HepG2 (cell line): ENCODE measurements around the gene ENTREP3. TPM values are rescaled to one million over a fixed set of nuclear protein-coding genes. Genes with fewer than 3 reads are reported as not detected.

Experiments used
- ETV6 ChIP-seq: sonication (generic); formaldehyde crosslinking; conservative IDR thresholded peaks from 2 replicates; pipeline ENCODE4 v1.4.0; 2020; ENCODE audit warnings: missing genetic modification reagents
- EZH2 ChIP-seq: conservative IDR thresholded peaks from 2 replicates; pipeline ENCODE4 v1.6.1; 2012; ENCODE audit warnings: mild to moderate bottlenecking, low read depth, low read length, moderate library complexity
- GATAD1 ChIP-seq: IDR thresholded peaks from 2 replicates; pipeline ENCODE4 v1.6.1; 2016; ENCODE audit warnings: missing genetic modification reagents, missing compliant biosample characterization
- HINFP ChIP-seq: sonication (generic); formaldehyde crosslinking; IDR thresholded peaks from 2 replicates; pipeline ENCODE4 v1.4.0; 2020; ENCODE audit warnings: low read depth, mild to moderate bottlenecking, missing genetic modification reagents
- KDM2A ChIP-seq: sonication (generic); formaldehyde crosslinking; IDR thresholded peaks from 2 replicates; pipeline ENCODE4 v1.4.0; 2020; ENCODE audit warnings: low read depth, missing genetic modification reagents, borderline replicate concordance
- KLF12 ChIP-seq: sonication (generic); formaldehyde crosslinking; IDR thresholded peaks from 2 replicates; pipeline ENCODE4 v1.4.0; 2020; ENCODE audit warnings: missing genetic modification reagents, borderline replicate concordance
- LCORL ChIP-seq, 2 experiments: fragments of 450-650 bp in 1 of 2; sonication (generic) in 1 of 2; formaldehyde crosslinking in 1 of 2; IDR thresholded peaks; 2 replicates each; pipeline versions ENCODE4 v1.5.0 to v1.6.1; 2017 to 2020; ENCODE audit warnings: antibody characterized with exemption in 1 of 2, missing genetic modification reagents in 1 of 2
- NKX3-1 ChIP-seq: sonication (generic); formaldehyde crosslinking; IDR thresholded peaks from 2 replicates; pipeline ENCODE4 v1.5.0; 2020; ENCODE audit warnings: missing genetic modification reagents
- NR1H2 ChIP-seq: sonication (generic); formaldehyde crosslinking; IDR thresholded peaks from 2 replicates; pipeline ENCODE4 v1.8.1; 2022; ENCODE audit warnings: low read depth, missing genetic modification reagents, borderline replicate concordance
- PTBP1 ChIP-seq: fragments of 200-400 bp; formaldehyde crosslinking; IDR thresholded peaks from 2 replicates; pipeline ENCODE4 v1.6.1; 2018; ENCODE audit warnings: low read length, low read depth; ENCODE audit not compliant: poor library complexity, severe bottlenecking
- RARG ChIP-seq: sonication (generic); formaldehyde crosslinking; IDR thresholded peaks from 2 replicates; pipeline ENCODE4 v1.4.0; 2020; ENCODE audit warnings: low read depth, mild to moderate bottlenecking, missing genetic modification reagents
- TFDP1 ChIP-seq: IDR thresholded peaks from 2 replicates; pipeline ENCODE4 v1.6.1; 2016; ENCODE audit warnings: missing compliant biosample characterization, missing genetic modification reagents, borderline replicate concordance
- ZMAT5 ChIP-seq: sonication (generic); formaldehyde crosslinking; IDR thresholded peaks from 2 replicates; pipeline ENCODE4 v1.5.0; 2020; ENCODE audit warnings: mild to moderate bottlenecking, low read depth, missing genetic modification reagents, borderline replicate concordance
- ZNF274 ChIP-seq: sonication (generic); formaldehyde crosslinking; IDR thresholded peaks from 2 replicates; pipeline ENCODE4 v1.5.1; 2020; ENCODE audit warnings: mild to moderate bottlenecking, missing genetic modification reagents
- ZNF329 ChIP-seq: sonication (generic); formaldehyde crosslinking; IDR thresholded peaks from 2 replicates; pipeline ENCODE4 v1.9.0; 2021; ENCODE audit warnings: low read depth, mild to moderate bottlenecking, missing genetic modification reagents
- ZNF337 ChIP-seq: sonication (generic); formaldehyde crosslinking; IDR thresholded peaks from 2 replicates; pipeline ENCODE4 v1.5.1; 2020; ENCODE audit warnings: missing genetic modification reagents, low read depth, mild to moderate bottlenecking, borderline replicate concordance
- ZNF34 ChIP-seq: sonication (generic); formaldehyde crosslinking; IDR thresholded peaks from 2 replicates; pipeline ENCODE4 v1.4.0; 2020; ENCODE audit warnings: mild to moderate bottlenecking, missing genetic modification reagents, borderline replicate concordance
- ZNF552 ChIP-seq: sonication (generic); formaldehyde crosslinking; IDR thresholded peaks from 2 replicates; pipeline ENCODE4 v1.9.0; 2022; ENCODE audit warnings: missing genetic modification reagents, mild to moderate bottlenecking, borderline replicate concordance
- polyA plus RNA-seq, 8 experiments: library from polyadenylated mRNA; depleted of rRNA in 3 of 8; stranded (reverse) in 7 of 8; unstranded in 1 of 8; fragments of >200 nt; fragmentation: Illumina TruSeq in 4 of 8; extraction: Trizol in 4 of 8; gene quantifications; 2 replicates each; pipeline versions ENCODE4 v1.2.1 to v1.2.3, GENCODE V29; 2011 to 2016; ENCODE audit warnings: low read depth in 4 of 8, missing spikeins in 1 of 8, mixed read lengths in 1 of 8; ENCODE audit not compliant: insufficient read depth in 1 of 8
- total RNA-seq, 5 experiments: library from RNA; depleted of rRNA; stranded (reverse); fragments of >200 nt; fragmentation: Illumina TruSeq; extraction: Trizol; gene quantifications; 2 replicates each; pipeline ENCODE4 v1.2.3, GENCODE V29; 2016; ENCODE audit warnings: low read depth in 1 of 5
- TF ChIP-seq, protein P1 (sequence below): sonication (generic); formaldehyde crosslinking; IDR thresholded peaks from 2 replicates; pipeline ENCODE4 v1.4.0; 2020; ENCODE audit warnings: missing genetic modification reagents
- TF ChIP-seq, protein P2 (sequence below): sonication (generic); formaldehyde crosslinking; IDR thresholded peaks from 2 replicates; pipeline ENCODE4 v1.4.0; 2020; ENCODE audit warnings: mild to moderate bottlenecking, missing genetic modification reagents

The ENTREP3 gene
- total and polyA plus RNA-seq, 2 of the 13 experiments (the other 11 are each of a cell fraction or from before 2014, with no cell fraction given) = 4.1 to 9.9 TPM

- TF ChIP-seq, protein P1, sequence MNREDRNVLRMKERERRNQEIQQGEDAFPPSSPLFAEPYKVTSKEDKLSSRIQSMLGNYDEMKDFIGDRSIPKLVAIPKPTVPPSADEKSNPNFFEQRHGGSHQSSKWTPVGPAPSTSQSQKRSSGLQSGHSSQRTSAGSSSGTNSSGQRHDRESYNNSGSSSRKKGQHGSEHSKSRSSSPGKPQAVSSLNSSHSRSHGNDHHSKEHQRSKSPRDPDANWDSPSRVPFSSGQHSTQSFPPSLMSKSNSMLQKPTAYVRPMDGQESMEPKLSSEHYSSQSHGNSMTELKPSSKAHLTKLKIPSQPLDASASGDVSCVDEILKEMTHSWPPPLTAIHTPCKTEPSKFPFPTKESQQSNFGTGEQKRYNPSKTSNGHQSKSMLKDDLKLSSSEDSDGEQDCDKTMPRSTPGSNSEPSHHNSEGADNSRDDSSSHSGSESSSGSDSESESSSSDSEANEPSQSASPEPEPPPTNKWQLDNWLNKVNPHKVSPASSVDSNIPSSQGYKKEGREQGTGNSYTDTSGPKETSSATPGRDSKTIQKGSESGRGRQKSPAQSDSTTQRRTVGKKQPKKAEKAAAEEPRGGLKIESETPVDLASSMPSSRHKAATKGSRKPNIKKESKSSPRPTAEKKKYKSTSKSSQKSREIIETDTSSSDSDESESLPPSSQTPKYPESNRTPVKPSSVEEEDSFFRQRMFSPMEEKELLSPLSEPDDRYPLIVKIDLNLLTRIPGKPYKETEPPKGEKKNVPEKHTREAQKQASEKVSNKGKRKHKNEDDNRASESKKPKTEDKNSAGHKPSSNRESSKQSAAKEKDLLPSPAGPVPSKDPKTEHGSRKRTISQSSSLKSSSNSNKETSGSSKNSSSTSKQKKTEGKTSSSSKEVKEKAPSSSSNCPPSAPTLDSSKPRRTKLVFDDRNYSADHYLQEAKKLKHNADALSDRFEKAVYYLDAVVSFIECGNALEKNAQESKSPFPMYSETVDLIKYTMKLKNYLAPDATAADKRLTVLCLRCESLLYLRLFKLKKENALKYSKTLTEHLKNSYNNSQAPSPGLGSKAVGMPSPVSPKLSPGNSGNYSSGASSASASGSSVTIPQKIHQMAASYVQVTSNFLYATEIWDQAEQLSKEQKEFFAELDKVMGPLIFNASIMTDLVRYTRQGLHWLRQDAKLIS (CRISPR knock-in tag) = no peak
- TF ChIP-seq KDM2A (CRISPR knock-in tag) = peak; percentile 43; the same call in 1 of the 2 replicates
- no peak for TF ChIP-seq ZNF337 (CRISPR knock-in tag)
- TF ChIP-seq GATAD1 (CRISPR knock-in tag) = no peak
- TF ChIP-seq ZNF552 (CRISPR knock-in tag) = no peak
- no peak for TF ChIP-seq PTBP1
- no peak for TF ChIP-seq RARG (CRISPR knock-in tag)
- no peak for TF ChIP-seq NR1H2 (CRISPR knock-in tag)
- no peak for TF ChIP-seq ZNF34 (CRISPR knock-in tag)
- TF ChIP-seq ZNF274 = 0 out of 2 replicates have a peak, but pooled peaks have one; percentile 10
- no peak for TF ChIP-seq KLF12
- no peak for TF ChIP-seq HINFP (CRISPR knock-in tag)
- no peak for TF ChIP-seq NKX3-1 (CRISPR knock-in tag)
- TF ChIP-seq, protein P2, sequence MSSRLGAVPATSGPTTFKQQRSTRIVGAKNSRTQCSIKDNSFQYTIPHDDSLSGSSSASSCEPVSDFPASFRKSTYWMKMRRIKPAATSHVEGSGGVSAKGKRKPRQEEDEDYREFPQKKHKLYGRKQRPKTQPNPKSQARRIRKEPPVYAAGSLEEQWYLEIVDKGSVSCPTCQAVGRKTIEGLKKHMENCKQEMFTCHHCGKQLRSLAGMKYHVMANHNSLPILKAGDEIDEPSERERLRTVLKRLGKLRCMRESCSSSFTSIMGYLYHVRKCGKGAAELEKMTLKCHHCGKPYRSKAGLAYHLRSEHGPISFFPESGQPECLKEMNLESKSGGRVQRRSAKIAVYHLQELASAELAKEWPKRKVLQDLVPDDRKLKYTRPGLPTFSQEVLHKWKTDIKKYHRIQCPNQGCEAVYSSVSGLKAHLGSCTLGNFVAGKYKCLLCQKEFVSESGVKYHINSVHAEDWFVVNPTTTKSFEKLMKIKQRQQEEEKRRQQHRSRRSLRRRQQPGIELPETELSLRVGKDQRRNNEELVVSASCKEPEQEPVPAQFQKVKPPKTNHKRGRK (CRISPR knock-in tag) = no peak
- TF ChIP-seq EZH2 = no peak
- no peak for TF ChIP-seq ZMAT5 (CRISPR knock-in tag)
- TF ChIP-seq ZNF329 (CRISPR knock-in tag) = no peak
- no peak for TF ChIP-seq TFDP1 (CRISPR knock-in tag)
- TF ChIP-seq ETV6 (CRISPR knock-in tag) = no peak
- no peak for TF ChIP-seq LCORL (IDR thresholded peaks at IDR 0.05)
- TF ChIP-seq LCORL (CRISPR knock-in tag; IDR thresholded peaks at IDR 0.05) = no peak
Observed at GRCh38 chr1:155206891-155207805, 48.1 kb downstream of the ENTREP3 start (continued).
